Measurements from ENCODE around the gene JMJD7.

JMJD7 gene

DNA sequence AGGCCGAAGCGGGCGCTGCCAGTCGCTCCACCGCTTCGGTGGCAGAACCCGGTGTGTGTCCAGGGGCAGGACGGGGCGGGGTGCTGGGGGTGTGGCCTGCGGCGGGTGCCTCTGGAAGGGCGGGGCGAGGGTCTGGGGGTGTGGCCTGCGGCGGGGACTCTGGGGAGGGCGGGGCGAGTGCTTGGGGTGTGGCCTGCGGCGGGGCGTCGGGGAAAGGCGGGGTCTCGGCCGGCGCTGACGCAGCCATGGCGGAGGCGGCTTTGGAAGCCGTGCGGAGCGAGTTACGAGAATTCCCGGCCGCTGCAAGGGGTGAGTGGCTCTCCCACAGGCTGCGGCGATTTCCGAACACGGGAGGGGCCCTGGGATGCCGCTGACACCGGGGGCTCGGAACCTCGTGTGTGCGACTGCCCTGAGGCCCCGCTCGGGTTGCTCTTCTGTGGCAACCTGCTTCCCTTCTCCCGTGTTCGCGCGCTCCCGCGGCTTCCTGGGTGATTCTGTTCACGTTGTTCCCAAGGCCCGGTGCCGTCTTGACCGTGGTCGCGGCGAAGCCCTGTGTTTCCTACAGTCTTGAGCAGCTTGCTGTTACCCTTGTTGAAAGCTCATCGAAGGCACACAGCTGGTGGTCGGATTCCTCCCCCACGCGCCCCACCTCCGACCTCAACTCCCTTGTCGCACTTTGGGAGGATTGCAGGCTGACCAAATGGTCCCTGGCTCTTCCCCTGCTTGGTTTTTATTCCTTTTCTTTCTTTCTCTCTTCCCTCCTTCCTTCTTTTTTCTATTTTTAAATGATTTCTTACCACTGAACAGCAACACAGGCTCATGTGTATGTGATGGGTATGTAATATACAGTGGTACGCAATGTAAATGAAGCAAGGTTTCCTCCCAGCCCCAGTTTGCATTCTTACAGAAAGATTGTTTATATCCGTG lies at the start of gene JMJD7:
Gene JMJD7 (plus strand): TSS at position 213 of the 927 bp plus-strand sequence. CDS start 33 bp downstream, at position 246.
- peak within 1 kb of the TSS; percentile 60 to 86 (median 62) for H3K27ac Mint-ChIP-seq
- H3K27me3 Mint-ChIP-seq (ENCODE audit: low read depth) = no peaks in the 10 kb centered on the region
- H3K36me3 Mint-ChIP-seq (ENCODE audit: low read depth) = peaks cover 10% of the 10 kb centered on the region
- TF ChIP-seq CTCF (IDR thresholded peaks at IDR 0.05; ENCODE audit: unreplicated experiment in 3 of 3) = no peak
- H3K4me3 Mint-ChIP-seq = peak within 1 kb of the TSS; percentile 88 to 96 (median 95)
- peaks cover 14% of the 10 kb centered on the region for H3K4me1 Mint-ChIP-seq
- H3K9me3 Mint-ChIP-seq = no peaks in the 10 kb centered on the region

DNA sequence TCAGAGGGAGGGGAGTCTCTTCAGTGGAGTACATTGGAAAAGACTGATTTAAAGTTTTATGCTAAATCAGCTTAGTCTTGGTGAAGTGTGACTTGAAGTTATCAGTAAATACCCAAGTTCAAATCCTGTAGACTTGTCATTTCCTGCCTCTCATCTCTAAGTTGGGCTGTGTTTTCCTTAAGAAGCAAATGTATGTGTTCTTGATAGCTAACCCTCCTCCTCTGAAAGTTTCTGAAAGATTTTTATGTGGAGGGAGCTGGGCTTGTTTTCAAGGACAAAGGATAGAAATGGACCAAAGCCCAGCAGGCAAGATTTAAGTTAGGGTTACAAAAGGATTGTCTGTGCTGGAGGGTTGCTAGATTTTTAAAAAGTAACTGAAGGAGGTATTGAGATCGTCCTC lies 49.4 kb upstream of the JMJD7 start:
- H3K27me3 Mint-ChIP-seq (ENCODE audit: low read depth) = no peaks in the 10 kb centered on the region
- H3K4me1 Mint-ChIP-seq = peaks cover 62% of the 10 kb centered on the region
- peak overlapping the region in 2 of 3 experiments; percentile 3 to 54 for H3K4me3 Mint-ChIP-seq
- H3K9me3 Mint-ChIP-seq = no peaks in the 10 kb centered on the region
- H3K36me3 Mint-ChIP-seq (ENCODE audit: low read depth) = peaks cover 9% of the 10 kb centered on the region
- H3K27ac Mint-ChIP-seq = peak overlapping the region in 2 of 3 experiments; percentile 61 to 77
- TF ChIP-seq CTCF (IDR thresholded peaks at IDR 0.05; ENCODE audit: unreplicated experiment in 3 of 3) = no peak

DNA sequence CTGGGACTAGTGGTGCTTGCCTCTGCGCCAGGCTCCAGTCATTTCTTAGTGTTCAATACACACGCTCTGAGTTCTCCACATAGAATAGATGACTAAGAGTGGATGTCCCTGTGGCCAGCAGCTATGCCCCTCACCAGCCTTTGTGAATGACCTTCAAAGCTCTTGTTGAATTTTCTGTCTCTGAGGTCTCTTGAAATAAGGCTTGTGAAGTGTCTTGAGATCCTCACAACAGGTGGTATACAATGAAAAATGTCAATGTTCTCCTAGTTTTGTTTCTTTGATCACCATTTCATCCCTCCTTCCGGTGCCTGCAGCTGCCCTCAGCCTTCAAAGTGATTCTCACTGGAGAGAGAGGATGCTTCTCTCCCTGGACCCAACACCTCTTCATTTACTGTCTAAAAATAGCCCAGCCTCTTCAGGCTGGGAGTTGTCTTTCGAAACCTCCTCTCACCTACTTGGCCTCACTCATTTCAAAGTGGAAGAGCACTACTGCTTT lies 48.2 kb upstream of the JMJD7 start:
- Mint-ChIP-seq H3K4me1 (peaks cover 57% of the 10 kb centered on the region), H3K27ac (peak overlapping the region; percentile 36 to 64 (median 61)), H3K9me3 (no peaks in the 10 kb centered on the region), H3K36me3 (ENCODE audit: low read depth) (peaks cover 9% of the 10 kb centered on the region), H3K4me3 (peak overlapping the region in 1 of 3 experiments; percentile 41), H3K27me3 (ENCODE audit: low read depth) (no peaks in the 10 kb centered on the region)
- no peak for TF ChIP-seq CTCF (IDR thresholded peaks at IDR 0.05; ENCODE audit: unreplicated experiment in 3 of 3)

DNA sequence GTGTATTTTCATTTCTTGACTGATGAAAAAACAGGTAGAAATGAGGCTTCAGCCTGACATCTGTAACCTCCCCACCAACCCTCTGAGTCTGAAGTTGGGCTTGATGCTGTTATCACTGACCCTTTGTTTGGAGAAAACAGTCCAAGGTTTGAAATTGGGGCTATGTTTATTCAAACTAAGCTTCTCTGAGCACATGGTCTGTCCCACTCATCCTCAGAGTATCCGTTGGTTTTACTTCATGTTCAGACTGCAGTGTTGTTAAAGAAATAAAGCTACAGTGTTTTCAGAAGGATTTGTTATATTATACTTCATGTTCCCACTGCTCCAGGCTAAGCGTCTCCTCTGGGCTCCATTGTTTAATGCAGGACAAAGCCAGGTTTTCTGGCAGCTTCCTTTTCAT lies 47.6 kb upstream of the JMJD7 start:
- peak overlapping the region; percentile 36 to 64 (median 61) for H3K27ac Mint-ChIP-seq
- peaks cover 51% of the 10 kb centered on the region for H3K4me1 Mint-ChIP-seq
- peak overlapping the region in 1 of 3 experiments; percentile 41 for H3K4me3 Mint-ChIP-seq
- H3K27me3 Mint-ChIP-seq (ENCODE audit: low read depth) = no peaks in the 10 kb centered on the region
- no peaks in the 10 kb centered on the region for H3K9me3 Mint-ChIP-seq
- TF ChIP-seq CTCF (IDR thresholded peaks at IDR 0.05; ENCODE audit: unreplicated experiment in 3 of 3) = no peak
- peaks cover 9% of the 10 kb centered on the region for H3K36me3 Mint-ChIP-seq (ENCODE audit: low read depth)

DNA sequence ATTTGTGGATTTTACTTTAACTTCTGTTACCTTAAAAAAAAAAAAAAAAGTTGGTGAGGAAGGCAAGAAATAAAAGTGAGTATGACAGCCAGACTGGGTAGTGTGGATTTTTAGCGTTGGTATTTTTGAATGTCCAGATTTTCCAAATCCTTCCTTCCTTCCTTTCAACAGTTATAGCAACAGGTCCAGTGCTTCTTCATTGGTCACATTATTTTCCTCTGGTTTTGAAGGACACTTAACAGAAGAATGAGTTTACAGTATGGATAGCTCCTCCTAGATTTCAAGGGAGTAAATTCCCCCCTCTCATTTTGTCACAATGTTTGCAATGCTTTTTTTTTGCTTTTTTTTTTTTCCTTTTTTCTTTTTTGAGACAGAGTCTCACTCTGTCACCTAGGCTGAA lies 47.2 kb upstream of the JMJD7 start:
- no peak for TF ChIP-seq CTCF (IDR thresholded peaks at IDR 0.05; ENCODE audit: unreplicated experiment in 3 of 3)
- peaks cover 9% of the 10 kb centered on the region for H3K36me3 Mint-ChIP-seq (ENCODE audit: low read depth)
- H3K4me1 Mint-ChIP-seq = peaks cover 47% of the 10 kb centered on the region
- H3K27me3 Mint-ChIP-seq (ENCODE audit: low read depth) = no peaks in the 10 kb centered on the region
- H3K9me3 Mint-ChIP-seq = no peaks in the 10 kb centered on the region
- no peak overlapping the region for H3K4me3 Mint-ChIP-seq
- peak overlapping the region; percentile 36 to 64 (median 61) for H3K27ac Mint-ChIP-seq

Data from nephron (organoid).